NB4 (cell line): ENCODE results near the gene TEX10.

Experiments used
- POLR2A ChIP-seq: IDR thresholded peaks from 2 replicates; pipeline ENCODE4 v1.6.1; 2011; ENCODE audit warnings: mild to moderate bottlenecking; ENCODE audit not compliant: insufficient read length; ENCODE audit errors: extremely low read depth
- TF ChIP-seq, protein P1 (sequence below): IDR thresholded peaks from one replicate; pipeline ENCODE4 v1.5.1; 2012; ENCODE audit warnings: low read depth, low read length

DNA sequence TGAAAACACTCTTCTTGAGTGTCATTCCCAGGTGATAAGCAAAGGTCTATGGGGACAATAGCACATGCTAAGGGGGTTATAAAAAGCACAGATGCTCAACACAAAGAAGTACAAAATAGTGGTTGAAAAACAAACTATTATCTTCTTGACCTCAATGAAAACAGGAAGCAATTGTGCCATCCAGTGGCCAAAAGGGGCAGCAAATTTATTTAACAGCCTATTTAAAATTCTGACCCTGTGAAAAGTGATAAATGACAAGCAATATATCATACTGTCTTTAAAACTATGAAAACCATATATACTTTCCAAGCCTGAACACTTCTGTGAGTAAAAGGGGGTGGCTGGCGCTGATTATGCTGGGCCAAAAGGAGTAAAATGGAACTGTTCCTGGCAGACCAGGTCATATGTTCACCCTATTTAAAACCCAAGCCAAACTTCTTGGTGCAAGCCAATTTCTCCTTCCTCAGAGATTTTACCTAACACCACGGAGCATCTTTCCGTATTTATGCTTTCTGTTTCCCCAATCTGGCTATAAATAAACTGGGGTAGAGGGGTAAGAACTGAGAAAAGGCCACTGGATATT lies 29.7 kb downstream of the TEX10 start:
- TF ChIP-seq, protein P1, sequence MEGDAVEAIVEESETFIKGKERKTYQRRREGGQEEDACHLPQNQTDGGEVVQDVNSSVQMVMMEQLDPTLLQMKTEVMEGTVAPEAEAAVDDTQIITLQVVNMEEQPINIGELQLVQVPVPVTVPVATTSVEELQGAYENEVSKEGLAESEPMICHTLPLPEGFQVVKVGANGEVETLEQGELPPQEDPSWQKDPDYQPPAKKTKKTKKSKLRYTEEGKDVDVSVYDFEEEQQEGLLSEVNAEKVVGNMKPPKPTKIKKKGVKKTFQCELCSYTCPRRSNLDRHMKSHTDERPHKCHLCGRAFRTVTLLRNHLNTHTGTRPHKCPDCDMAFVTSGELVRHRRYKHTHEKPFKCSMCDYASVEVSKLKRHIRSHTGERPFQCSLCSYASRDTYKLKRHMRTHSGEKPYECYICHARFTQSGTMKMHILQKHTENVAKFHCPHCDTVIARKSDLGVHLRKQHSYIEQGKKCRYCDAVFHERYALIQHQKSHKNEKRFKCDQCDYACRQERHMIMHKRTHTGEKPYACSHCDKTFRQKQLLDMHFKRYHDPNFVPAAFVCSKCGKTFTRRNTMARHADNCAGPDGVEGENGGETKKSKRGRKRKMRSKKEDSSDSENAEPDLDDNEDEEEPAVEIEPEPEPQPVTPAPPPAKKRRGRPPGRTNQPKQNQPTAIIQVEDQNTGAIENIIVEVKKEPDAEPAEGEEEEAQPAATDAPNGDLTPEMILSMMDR: peak; percentile 50
- no peak for TF ChIP-seq POLR2A
